ENCODE data around the gene POGZ.

POGZ gene

DNA sequence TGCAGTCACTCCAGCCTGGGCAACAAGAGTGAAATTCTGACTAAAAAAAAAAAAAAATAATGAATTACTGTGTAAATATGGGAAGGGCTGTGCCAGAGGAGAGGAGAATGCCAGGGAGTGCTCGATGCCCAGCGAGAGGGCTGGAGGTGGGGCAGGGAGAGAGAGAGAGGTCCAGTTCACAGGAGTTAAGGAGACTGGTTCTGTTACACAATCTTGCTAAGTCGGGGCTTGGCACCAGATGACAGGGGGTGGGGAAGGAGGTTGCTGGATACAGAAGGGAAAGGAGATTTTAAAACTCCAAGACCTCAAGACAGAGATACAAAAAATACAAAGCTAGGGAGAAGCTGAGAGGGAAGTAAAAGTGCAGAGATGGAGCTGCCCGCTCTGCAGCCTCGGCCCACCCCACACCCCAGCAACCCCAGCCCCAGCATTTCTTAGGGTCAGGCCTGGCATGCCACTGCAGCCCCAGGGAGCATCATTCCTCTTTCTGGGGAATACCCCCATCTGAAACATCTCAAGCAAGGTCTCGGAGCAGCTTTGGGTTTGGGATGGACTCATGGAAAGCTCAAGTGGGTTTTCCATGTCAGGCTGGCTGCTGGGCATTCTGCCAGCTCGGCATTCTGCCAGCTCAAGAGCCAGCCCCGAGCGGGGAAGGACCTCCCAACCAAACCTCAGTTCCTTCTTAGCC, 87.8 kb downstream of the POGZ start:
- H3K4me3 ChIP-seq (ENCODE audit: low read length): peak overlapping the region; percentile 46
- no peak for DNase-seq (ENCODE audit: low read depth)
- TF ChIP-seq, protein P1, sequence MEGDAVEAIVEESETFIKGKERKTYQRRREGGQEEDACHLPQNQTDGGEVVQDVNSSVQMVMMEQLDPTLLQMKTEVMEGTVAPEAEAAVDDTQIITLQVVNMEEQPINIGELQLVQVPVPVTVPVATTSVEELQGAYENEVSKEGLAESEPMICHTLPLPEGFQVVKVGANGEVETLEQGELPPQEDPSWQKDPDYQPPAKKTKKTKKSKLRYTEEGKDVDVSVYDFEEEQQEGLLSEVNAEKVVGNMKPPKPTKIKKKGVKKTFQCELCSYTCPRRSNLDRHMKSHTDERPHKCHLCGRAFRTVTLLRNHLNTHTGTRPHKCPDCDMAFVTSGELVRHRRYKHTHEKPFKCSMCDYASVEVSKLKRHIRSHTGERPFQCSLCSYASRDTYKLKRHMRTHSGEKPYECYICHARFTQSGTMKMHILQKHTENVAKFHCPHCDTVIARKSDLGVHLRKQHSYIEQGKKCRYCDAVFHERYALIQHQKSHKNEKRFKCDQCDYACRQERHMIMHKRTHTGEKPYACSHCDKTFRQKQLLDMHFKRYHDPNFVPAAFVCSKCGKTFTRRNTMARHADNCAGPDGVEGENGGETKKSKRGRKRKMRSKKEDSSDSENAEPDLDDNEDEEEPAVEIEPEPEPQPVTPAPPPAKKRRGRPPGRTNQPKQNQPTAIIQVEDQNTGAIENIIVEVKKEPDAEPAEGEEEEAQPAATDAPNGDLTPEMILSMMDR (conservative IDR thresholded peaks at IDR 0.05; ENCODE audit: low read depth, low read length): no peak

- no peak overlapping the region for H3K4me3 ChIP-seq (ENCODE audit: low read length)
- DNase-seq (ENCODE audit: low read depth): no peak
- TF ChIP-seq, protein P1 (conservative IDR thresholded peaks at IDR 0.05; ENCODE audit: low read depth, low read length): no peak
Measured at GRCh38 chr1:151370211-151370911, 88.9 kb downstream of the POGZ start.

DNA sequence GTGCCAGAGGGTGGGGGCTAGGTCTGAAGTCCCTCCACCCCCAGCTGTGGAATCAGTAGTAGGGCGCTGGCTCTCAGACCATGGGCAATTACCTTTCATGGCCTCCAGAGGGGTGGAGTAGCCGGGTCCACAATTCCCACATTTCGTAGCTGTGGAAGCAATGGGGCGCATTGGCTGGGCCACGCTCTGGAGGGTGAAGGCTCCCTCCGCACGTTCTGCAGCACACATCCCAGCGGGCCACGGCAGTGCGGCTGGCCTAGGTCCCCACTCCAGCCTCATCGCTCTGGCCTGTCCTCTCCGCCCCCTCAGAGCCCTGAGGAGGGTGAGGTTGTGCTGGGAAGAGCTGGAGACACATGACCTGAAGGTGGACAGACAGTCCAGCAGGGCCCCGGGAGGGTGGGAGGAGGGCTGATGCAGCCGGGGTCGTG, 89.7 kb downstream of the POGZ start:
- DNase-seq (ENCODE audit: low read depth): no peak
- H3K4me3 ChIP-seq (ENCODE audit: low read length): no peak overlapping the region
- TF ChIP-seq, protein P1 (conservative IDR thresholded peaks at IDR 0.05; ENCODE audit: low read depth, low read length): no peak

GRCh38 chr1:151369302-151369610, 90.0 kb downstream of the POGZ start:
- H3K4me3 ChIP-seq (ENCODE audit: low read length): no peak overlapping the region
- TF ChIP-seq, protein P1 (conservative IDR thresholded peaks at IDR 0.05; ENCODE audit: low read depth, low read length): no peak
- DNase-seq (ENCODE audit: low read depth): no peak

DNA sequence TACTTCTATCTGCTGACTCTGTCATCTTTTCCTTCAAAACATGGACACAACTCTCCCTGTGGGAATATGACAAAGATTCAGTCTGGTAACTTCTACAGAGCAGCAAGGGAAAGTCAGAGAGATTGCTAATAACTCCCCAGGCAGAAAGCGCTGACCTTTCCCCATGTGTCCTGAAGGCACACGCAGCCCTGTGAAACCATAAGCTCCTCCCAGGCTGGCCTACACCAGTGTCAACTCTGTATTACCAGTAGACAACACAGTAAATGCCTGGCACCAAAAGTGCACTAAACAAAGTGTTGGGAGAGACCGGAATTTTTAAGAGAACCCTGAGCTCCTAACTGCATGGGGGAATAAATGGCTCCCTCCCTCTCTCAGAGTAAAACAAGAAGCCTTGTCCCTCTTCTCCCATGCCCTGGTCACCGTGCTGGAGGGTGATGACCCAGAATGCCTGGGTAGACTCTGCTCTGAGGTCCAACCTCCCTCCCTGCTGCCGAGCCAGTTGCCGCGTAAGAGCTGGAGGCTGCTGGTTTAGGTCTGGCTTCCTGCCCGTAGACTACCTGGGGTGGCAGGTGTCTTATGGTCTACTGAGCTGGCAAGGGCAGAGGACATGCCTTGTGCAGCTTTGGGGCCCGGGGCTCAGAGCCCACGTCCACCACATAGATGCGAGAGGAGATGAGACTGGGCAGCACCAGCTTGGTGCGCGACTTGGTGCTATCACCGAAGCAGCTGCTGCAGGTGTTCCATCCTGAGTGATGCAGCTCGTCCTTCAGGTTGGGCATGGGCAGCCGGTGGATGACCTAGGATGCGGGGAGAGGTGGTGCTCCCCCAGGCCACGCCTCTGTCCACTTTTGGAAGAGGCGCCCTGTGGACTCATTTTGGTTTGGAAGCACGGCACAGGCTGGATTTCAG, 90.6 kb downstream of the POGZ start:
- TF ChIP-seq, protein P1 (conservative IDR thresholded peaks at IDR 0.05; ENCODE audit: low read depth, low read length): no peak
- no peak for DNase-seq (ENCODE audit: low read depth)
- no peak overlapping the region for H3K4me3 ChIP-seq (ENCODE audit: low read length)

DNA sequence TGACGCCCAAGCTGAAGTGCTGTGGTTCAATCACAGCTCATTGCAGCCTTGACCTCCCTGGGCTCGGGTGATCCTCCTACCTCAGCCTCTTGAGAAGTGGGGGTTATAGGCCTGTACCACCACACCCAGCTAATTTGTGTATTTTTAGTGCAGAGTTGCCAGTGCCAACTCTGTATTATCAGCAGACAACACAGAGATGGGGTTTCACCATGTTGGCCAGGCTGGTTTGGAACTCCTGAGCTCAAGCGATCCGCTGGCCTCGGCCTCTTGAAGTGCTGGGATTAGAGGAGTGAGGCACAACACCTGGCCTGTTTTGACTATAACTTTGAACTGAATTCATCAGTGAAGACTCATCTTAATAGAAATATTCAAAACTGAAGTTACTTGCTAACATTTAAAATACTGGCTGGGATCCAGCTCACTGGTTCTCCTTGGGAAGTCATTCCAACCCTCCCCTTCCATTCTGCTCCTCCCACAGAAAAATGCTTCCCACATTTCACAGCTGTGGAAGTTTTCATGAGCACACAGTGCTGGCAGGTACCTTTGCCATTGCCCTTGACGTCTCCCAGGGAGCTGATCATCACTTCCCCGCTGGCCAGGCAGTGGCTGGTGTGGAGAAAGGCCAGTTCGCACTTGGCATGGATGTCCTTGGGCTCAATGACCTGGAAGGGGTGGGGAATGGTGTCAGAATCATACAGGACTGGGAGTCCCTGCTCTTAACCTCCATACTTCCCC, 91.5 kb downstream of the POGZ start:
- DNase-seq (ENCODE audit: low read depth): no peak
- TF ChIP-seq, protein P1 (conservative IDR thresholded peaks at IDR 0.05; ENCODE audit: low read depth, low read length): no peak

More for the DNA sequence above, 91.5 kb downstream of the POGZ start:
- no peak overlapping the region for H3K4me3 ChIP-seq (ENCODE audit: low read length)
